ENCODE measurements around the gene OPHN1.
"Not testable (repeated sequence)": the region's sequence is repeated elsewhere in the genome, so short reads cannot be mapped to it uniquely, and the experiment has no call there.

OPHN1 gene

GRCh38 chrX:68113837-68114572 lies 319.3 kb downstream of the OPHN1 start:
- Mint-ChIP-seq H3K4me3 (no peak overlapping the region), H3K4me1 (ENCODE audit: low read depth) (no peaks in the 10 kb centered on the region), H3K9me3 (no peaks in the 10 kb centered on the region), H3K27ac (no peak overlapping the region), H3K36me3 (ENCODE audit: low read depth) (no peaks in the 10 kb centered on the region), H3K27me3 (ENCODE audit: low read depth) (no peaks in the 10 kb centered on the region)
- DNase-seq (ENCODE audit: low spot score), result no peak

DNA sequence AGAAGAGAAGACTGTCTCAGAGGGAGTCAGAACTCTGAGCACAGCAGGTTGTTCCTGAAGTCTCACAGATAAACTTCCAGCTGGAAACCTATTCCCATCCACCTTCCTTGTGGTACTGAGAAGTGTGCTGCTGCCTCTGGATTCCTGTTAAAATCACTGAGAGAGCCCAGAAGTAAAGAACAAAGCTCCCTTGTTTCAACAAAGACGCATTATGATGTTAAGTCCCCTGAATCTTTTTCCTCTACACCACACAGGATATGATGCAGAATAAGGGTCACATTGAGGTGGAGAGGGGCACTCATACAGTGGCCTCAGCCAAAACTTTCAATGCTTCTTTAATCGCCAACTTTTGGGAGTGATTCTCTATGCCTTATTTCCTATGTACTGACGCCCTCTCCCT lies 321.0 kb downstream of the OPHN1 start:
- no peak overlapping the region for H3K4me3 Mint-ChIP-seq
- H3K36me3 Mint-ChIP-seq (ENCODE audit: low read depth), result no peaks in the 10 kb centered on the region
- H3K27ac Mint-ChIP-seq, result no peak overlapping the region
- no peak for DNase-seq (ENCODE audit: low spot score)
- no peaks in the 10 kb centered on the region for H3K9me3 Mint-ChIP-seq
- no peaks in the 10 kb centered on the region for H3K4me1 Mint-ChIP-seq (ENCODE audit: low read depth)
- no peaks in the 10 kb centered on the region for H3K27me3 Mint-ChIP-seq (ENCODE audit: low read depth)

DNA sequence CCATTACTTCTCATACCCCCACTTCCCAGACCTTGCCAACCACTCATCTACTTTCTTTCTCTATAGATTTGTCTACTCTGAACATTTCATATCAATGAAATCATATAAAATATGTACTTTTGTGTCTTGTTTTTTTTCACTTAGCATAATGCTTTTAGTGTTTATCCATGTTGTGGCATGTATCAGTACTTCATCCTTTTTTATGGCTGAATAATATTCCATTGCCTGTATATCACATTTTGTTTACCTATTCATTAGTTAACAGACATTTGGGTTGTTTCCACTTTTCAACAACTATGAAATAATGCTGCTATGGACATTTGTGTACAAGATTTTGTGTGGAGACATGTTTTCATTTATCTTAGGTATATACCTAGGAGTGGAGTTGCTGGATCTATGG lies 324.1 kb downstream of the OPHN1 start:
- no peaks in the 10 kb centered on the region for H3K4me1 Mint-ChIP-seq (ENCODE audit: low read depth)
- H3K27me3 Mint-ChIP-seq (ENCODE audit: low read depth), result no peaks in the 10 kb centered on the region
- DNase-seq (ENCODE audit: low spot score), result no peak
- H3K27ac Mint-ChIP-seq, result no peak overlapping the region
- no peaks in the 10 kb centered on the region for H3K36me3 Mint-ChIP-seq (ENCODE audit: low read depth)
- no peaks in the 10 kb centered on the region for H3K9me3 Mint-ChIP-seq
- no peak overlapping the region for H3K4me3 Mint-ChIP-seq

GRCh38 chrX:68098431-68098830 lies 334.9 kb downstream of the OPHN1 start:
- Mint-ChIP-seq H3K4me3 (no peak overlapping the region), H3K4me1 (ENCODE audit: low read depth) (no peaks in the 10 kb centered on the region), H3K36me3 (ENCODE audit: low read depth) (no peaks in the 10 kb centered on the region), H3K27ac (no peak overlapping the region), H3K9me3 (no peaks in the 10 kb centered on the region), H3K27me3 (ENCODE audit: low read depth) (no peaks in the 10 kb centered on the region)
- DNase-seq (ENCODE audit: low spot score), result no peak

GRCh38 chrX:68090266-68090665 lies 343.0 kb downstream of the OPHN1 start:
- no peaks in the 10 kb centered on the region for H3K9me3 Mint-ChIP-seq

DNA sequence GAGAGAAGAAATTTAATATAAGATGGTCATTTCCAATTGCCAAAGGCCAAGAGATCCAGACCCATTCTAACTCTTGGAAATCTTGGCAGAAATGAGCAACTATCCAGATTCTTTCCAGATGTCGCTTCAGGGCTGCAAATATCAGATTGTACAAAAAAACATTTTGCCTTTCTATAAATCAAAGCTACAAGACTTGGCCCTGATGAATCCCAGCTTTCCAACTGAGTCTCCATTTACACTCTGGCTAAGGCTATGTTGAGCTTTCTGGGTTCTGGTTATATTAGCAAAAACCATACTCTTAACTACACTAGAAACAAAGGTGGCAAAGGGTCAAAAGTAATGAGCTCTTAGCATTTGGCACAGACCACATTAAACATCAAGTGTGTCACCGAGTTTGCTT lies 345.8 kb downstream of the OPHN1 start:
- H3K36me3 Mint-ChIP-seq (ENCODE audit: low read depth), result no peaks in the 10 kb centered on the region
- H3K27me3 Mint-ChIP-seq (ENCODE audit: low read depth), result no peaks in the 10 kb centered on the region
- H3K9me3 Mint-ChIP-seq, result no peaks in the 10 kb centered on the region
- no peaks in the 10 kb centered on the region for H3K4me1 Mint-ChIP-seq (ENCODE audit: low read depth)
- H3K4me3 Mint-ChIP-seq, result no peak overlapping the region
- no peak for DNase-seq (ENCODE audit: low spot score)
- no peak overlapping the region for H3K27ac Mint-ChIP-seq

More at GRCh38 chrX:68090266-68090665, 343.0 kb downstream of the OPHN1 start:
- H3K27me3 Mint-ChIP-seq (ENCODE audit: low read depth), result no peaks in the 10 kb centered on the region
- no peaks in the 10 kb centered on the region for H3K4me1 Mint-ChIP-seq (ENCODE audit: low read depth)
- no peak overlapping the region for H3K27ac Mint-ChIP-seq
- H3K4me3 Mint-ChIP-seq, result no peak overlapping the region
- no peak for DNase-seq (ENCODE audit: low spot score)
- H3K36me3 Mint-ChIP-seq (ENCODE audit: low read depth), result no peaks in the 10 kb centered on the region

GRCh38 chrX:68086709-68087108 lies 346.6 kb downstream of the OPHN1 start:
- Mint-ChIP-seq H3K4me3 (no peak overlapping the region), H3K36me3 (ENCODE audit: low read depth) (no peaks in the 10 kb centered on the region), H3K4me1 (ENCODE audit: low read depth) (no peaks in the 10 kb centered on the region), H3K9me3 (no peaks in the 10 kb centered on the region), H3K27me3 (ENCODE audit: low read depth) (no peaks in the 10 kb centered on the region), H3K27ac (no peak overlapping the region)
- no peak for DNase-seq (ENCODE audit: low spot score)

DNA sequence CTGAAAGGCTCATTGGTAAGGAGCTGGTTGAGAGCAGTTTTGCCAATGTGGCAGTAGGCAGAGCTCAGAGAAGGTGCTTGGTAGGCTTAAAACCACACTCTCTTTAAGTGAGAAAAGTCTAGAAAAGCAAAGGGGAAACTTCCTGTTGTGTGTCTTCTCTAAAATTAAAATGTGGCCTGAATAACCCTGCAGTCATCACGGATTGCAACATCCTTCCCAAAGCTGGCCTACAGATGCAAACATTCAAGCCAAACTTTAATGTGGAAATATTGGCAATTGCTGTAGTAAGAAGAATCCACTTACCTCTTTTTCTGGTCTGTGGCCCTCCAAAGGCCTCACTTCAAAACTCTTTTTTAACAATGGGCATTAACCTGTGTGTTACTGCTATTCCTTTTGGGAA lies 348.5 kb downstream of the OPHN1 start:
- Mint-ChIP-seq H3K4me3 (no peak overlapping the region), H3K9me3 (no peaks in the 10 kb centered on the region), H3K36me3 (ENCODE audit: low read depth) (no peaks in the 10 kb centered on the region), H3K27me3 (ENCODE audit: low read depth) (no peaks in the 10 kb centered on the region), H3K4me1 (ENCODE audit: low read depth) (no peaks in the 10 kb centered on the region), H3K27ac (no peak overlapping the region)
- DNase-seq (ENCODE audit: low spot score), result no peak

GRCh38 chrX:68083510-68083909 lies 349.8 kb downstream of the OPHN1 start:
- Mint-ChIP-seq H3K4me1 (ENCODE audit: low read depth) (no peaks in the 10 kb centered on the region), H3K36me3 (ENCODE audit: low read depth) (no peaks in the 10 kb centered on the region), H3K27me3 (ENCODE audit: low read depth) (no peaks in the 10 kb centered on the region), H3K4me3 (no peak overlapping the region), H3K27ac (no peak overlapping the region), H3K9me3 (no peaks in the 10 kb centered on the region)
- DNase-seq (ENCODE audit: low spot score), result no peak

DNA sequence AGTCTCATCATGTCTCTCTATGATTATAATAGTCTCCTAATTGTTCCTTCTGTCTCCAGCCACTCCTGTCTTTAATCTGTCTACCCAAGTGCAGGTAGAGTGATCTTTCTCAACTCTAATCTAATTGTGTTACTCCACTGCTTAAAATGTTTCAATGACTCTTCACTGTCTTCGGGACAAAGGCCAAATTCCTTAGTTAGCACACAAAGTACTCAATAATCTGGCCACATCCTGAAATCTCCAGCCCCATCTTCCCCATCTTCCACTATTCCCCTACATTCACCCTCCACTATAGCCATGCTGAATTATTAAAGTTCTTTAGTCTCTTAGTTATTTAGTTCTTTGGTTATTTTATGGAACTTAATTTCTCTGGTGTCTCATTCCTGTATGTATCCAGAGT lies 353.3 kb downstream of the OPHN1 start:
- no peak for DNase-seq (ENCODE audit: low spot score)
- Mint-ChIP-seq H3K4me3 (no peak overlapping the region), H3K9me3 (no peaks in the 10 kb centered on the region), H3K4me1 (ENCODE audit: low read depth) (no peaks in the 10 kb centered on the region), H3K36me3 (ENCODE audit: low read depth) (no peaks in the 10 kb centered on the region), H3K27me3 (ENCODE audit: low read depth) (no peaks in the 10 kb centered on the region), H3K27ac (no peak overlapping the region)

DNA sequence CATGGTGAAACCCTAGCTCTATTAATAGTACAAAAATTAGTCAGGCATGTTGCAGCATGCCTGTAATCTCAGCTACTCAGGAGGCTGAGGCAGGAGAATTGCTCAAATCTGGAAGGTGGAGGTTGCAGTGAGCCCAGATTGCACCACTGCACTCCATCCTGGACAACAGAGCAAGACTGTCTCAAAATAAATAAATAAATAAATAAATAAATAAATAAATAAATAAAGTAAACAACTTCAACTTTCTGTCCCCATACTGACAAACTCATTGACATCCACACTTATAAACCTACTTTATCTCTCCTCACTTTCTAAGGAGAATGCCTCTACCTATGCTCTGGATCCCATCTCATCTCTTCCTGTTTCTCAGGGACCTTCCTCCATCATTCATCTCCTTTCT lies 354.5 kb downstream of the OPHN1 start:
- H3K27ac Mint-ChIP-seq; H3K4me1 Mint-ChIP-seq (ENCODE audit: low read depth); H3K27me3 Mint-ChIP-seq (ENCODE audit: low read depth); DNase-seq (ENCODE audit: low spot score); H3K4me3 Mint-ChIP-seq; H3K9me3 Mint-ChIP-seq; H3K36me3 Mint-ChIP-seq (ENCODE audit: low read depth): not testable (repeated sequence)

- DNase-seq (ENCODE audit: low spot score), result no peak
- H3K27ac Mint-ChIP-seq, result no peak overlapping the region
- peaks cover 3% of the 10 kb centered on the region for H3K9me3 Mint-ChIP-seq
- H3K36me3 Mint-ChIP-seq (ENCODE audit: low read depth), result no peaks in the 10 kb centered on the region
- no peaks in the 10 kb centered on the region for H3K27me3 Mint-ChIP-seq (ENCODE audit: low read depth)
- H3K4me1 Mint-ChIP-seq (ENCODE audit: low read depth), result no peaks in the 10 kb centered on the region
- no peak overlapping the region for H3K4me3 Mint-ChIP-seq
Observed at GRCh38 chrX:68077378-68077777, 355.9 kb downstream of the OPHN1 start.

GRCh38 chrX:68072041-68072440 lies 361.3 kb downstream of the OPHN1 start:
- DNase-seq (ENCODE audit: low spot score), result no peak
- Mint-ChIP-seq H3K9me3 (peaks cover 3% of the 10 kb centered on the region), H3K36me3 (ENCODE audit: low read depth) (no peaks in the 10 kb centered on the region), H3K27ac (no peak overlapping the region), H3K4me3 (no peak overlapping the region), H3K27me3 (ENCODE audit: low read depth) (no peaks in the 10 kb centered on the region), H3K4me1 (ENCODE audit: low read depth) (no peaks in the 10 kb centered on the region)

- not testable (repeated sequence) for H3K4me1 Mint-ChIP-seq (ENCODE audit: low read depth); H3K27me3 Mint-ChIP-seq (ENCODE audit: low read depth); H3K9me3 Mint-ChIP-seq; DNase-seq (ENCODE audit: low spot score); H3K27ac Mint-ChIP-seq; H3K36me3 Mint-ChIP-seq (ENCODE audit: low read depth); H3K4me3 Mint-ChIP-seq
Observed at GRCh38 chrX:68070119-68070518, 363.2 kb downstream of the OPHN1 start.

- H3K36me3 Mint-ChIP-seq (ENCODE audit: low read depth), result no peaks in the 10 kb centered on the region
- H3K4me1 Mint-ChIP-seq (ENCODE audit: low read depth), result peaks cover 6% of the 10 kb centered on the region
- no peak overlapping the region for H3K27ac Mint-ChIP-seq
- DNase-seq (ENCODE audit: low spot score), result no peak
- H3K9me3 Mint-ChIP-seq, result no peaks in the 10 kb centered on the region
- H3K27me3 Mint-ChIP-seq (ENCODE audit: low read depth), result no peaks in the 10 kb centered on the region
- no peak overlapping the region for H3K4me3 Mint-ChIP-seq
Observed at GRCh38 chrX:68061206-68061535, 372.1 kb downstream of the OPHN1 start.

All from T-helper 2 cell treated with Interferon-gamma antibody and Interleukin-4, amounts not matched to agents 5 μg/mL and 100 μg/mL, for 36 hours (primary cell).